ENCODE results near the gene TRIP4. TPM values are rescaled to one million over a fixed set of nuclear protein-coding genes. Genes with fewer than 3 reads are reported as not detected.
"Not testable (repeated sequence)": the region's sequence is repeated elsewhere in the genome, so short reads cannot be mapped to it uniquely, and the experiment has no call there.

Gene TRIP4
- total and polyA plus RNA-seq, 8 donors: 23.0 to 47.4 (median 41.1) TPM

GRCh38 chr15:64361259-64361658, 26.4 kb upstream of the TRIP4 start:
- H3K9me3 ChIP-seq: no peaks in the 10 kb centered on the region
- no peak overlapping the region for H3K4me3 ChIP-seq
- no peak for ATAC-seq
- DNase-seq: no peak
- no peak for TF ChIP-seq CTCF (IDR thresholded peaks at IDR 0.05)
- intact Hi-C loops (cut with DNase I): no loop called here
- H3K27ac ChIP-seq: no peak overlapping the region
- no peaks in the 10 kb centered on the region for H3K27me3 ChIP-seq
- H3K4me1 ChIP-seq: peaks cover 4 to 6% of the 10 kb centered on the region in 2 donors
- H3K36me3 ChIP-seq: no peaks in the 10 kb centered on the region

GRCh38 chr15:64369078-64369607, 18.5 kb upstream of the TRIP4 start:
- Histone ChIP-seq H3K4me1 (no peaks in the 10 kb centered on the region), H3K9me3 (no peaks in the 10 kb centered on the region), H3K27me3 (no peaks in the 10 kb centered on the region), H3K36me3 (no peaks in the 10 kb centered on the region), H3K27ac (no peak overlapping the region), H3K4me3 (no peak overlapping the region)
- no peak for TF ChIP-seq CTCF (IDR thresholded peaks at IDR 0.05)
- intact Hi-C loops (cut with DNase I): no loop called here
- DNase-seq (no peak), ATAC-seq (no peak)

GRCh38 chr15:64371383-64371782, 16.3 kb upstream of the TRIP4 start:
- H3K36me3 ChIP-seq; ATAC-seq; H3K4me1 ChIP-seq; H3K9me3 ChIP-seq; intact Hi-C loops (cut with DNase I); DNase-seq; H3K27me3 ChIP-seq; H3K4me3 ChIP-seq; H3K27ac ChIP-seq: not testable (repeated sequence)

GRCh38 chr15:64373360-64373759, 14.3 kb upstream of the TRIP4 start:
- Histone ChIP-seq H3K4me3 (no peak overlapping the region), H3K27ac (no peak overlapping the region), H3K9me3 (no peaks in the 10 kb centered on the region), H3K4me1 (no peaks in the 10 kb centered on the region), H3K36me3 (no peaks in the 10 kb centered on the region), H3K27me3 (no peaks in the 10 kb centered on the region)
- TF ChIP-seq CTCF (IDR thresholded peaks at IDR 0.05): no peak
- intact Hi-C loops (cut with DNase I): no loop called here
- no peak for ATAC-seq
- no peak for DNase-seq

GRCh38 chr15:64379216-64379960, 8.2 kb upstream of the TRIP4 start:
- DNase-seq (no peak), ATAC-seq (no peak)
- no peak for TF ChIP-seq CTCF (IDR thresholded peaks at IDR 0.05)
- no peak overlapping the region for H3K27ac ChIP-seq
- no peaks in the 10 kb centered on the region for H3K9me3 ChIP-seq
- no peak overlapping the region for H3K4me3 ChIP-seq
- intact Hi-C loops (cut with DNase I): no loop called here
- H3K27me3 ChIP-seq: no peaks in the 10 kb centered on the region
- peaks cover 0 to 17% of the 10 kb centered on the region in 2 donors for H3K4me1 ChIP-seq
- no peaks in the 10 kb centered on the region for H3K36me3 ChIP-seq

GRCh38 chr15:64380130-64380870, 7.3 kb upstream of the TRIP4 start:
- Histone ChIP-seq H3K4me3 (peak overlapping the region in 1 of 2 donors; percentile 62), H3K4me1 (peaks cover 0 to 17% of the 10 kb centered on the region in 2 donors)
- DNase-seq; H3K9me3 ChIP-seq; H3K27me3 ChIP-seq; H3K27ac ChIP-seq; ATAC-seq; intact Hi-C loops (cut with DNase I); H3K36me3 ChIP-seq: not testable (repeated sequence)
